Measurements from ENCODE around the gene TMEM192. TPM values are rescaled to one million over a fixed set of nuclear protein-coding genes. Genes with fewer than 3 reads are reported as not detected.
"Not testable (repeated sequence)": the region's sequence is repeated elsewhere in the genome, so short reads cannot be mapped to it uniquely, and the experiment has no call there.

The TMEM192 gene
- total RNA-seq, 1 experiment from 2014 or later = 31.6 TPM

DNA sequence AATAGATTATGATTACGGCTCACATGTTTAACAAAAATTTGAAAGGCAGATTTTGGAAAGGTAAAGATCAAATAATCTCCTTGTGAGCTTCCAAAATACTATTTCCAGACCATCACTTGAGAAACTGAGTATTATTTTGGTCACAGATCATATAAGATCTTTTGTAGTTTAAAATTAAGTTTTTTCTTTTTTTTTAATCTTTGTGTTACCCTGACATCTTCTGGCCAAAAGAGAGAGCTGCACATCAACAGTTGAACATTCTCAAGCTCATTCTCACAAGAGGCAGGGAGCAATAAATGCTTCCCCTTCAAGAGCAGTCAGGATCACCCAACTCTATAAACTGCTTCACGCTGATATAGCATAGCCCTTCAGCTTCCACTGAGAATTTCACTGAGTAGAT is 15.9 kb downstream of the TMEM192 start:
- Mint-ChIP-seq H3K27ac (ENCODE audit: low read depth, unreplicated experiment) (no peak overlapping the region), H3K4me3 (ENCODE audit: unreplicated experiment) (no peak overlapping the region), H3K27me3 (ENCODE audit: insufficient read depth, unreplicated experiment) (no peaks in the 10 kb centered on the region), H3K9me3 (ENCODE audit: unreplicated experiment) (no peaks in the 10 kb centered on the region), H3K4me1 (ENCODE audit: insufficient read depth, unreplicated experiment) (no peaks in the 10 kb centered on the region), H3K36me3 (ENCODE audit: insufficient read depth, unreplicated experiment) (peaks cover 92% of the 10 kb centered on the region)
- CTCF ChIA-PET = interaction anchor here (0.6 to 2.3 kb wide), 32 partner anchors 8 to 630 kb away, joined by 3 to 29 read pairs (median 4); no protein-coding TSS in a partner anchor
- POLR2A ChIA-PET = no interaction called here
- DNase-seq (ENCODE audit: unreplicated experiment) = peak; percentile 17
- peak; percentile 39 for TF ChIP-seq CTCF (IDR thresholded peaks at IDR 0.05; ENCODE audit: unreplicated experiment)
- intact Hi-C loops (cut with micrococcal nuclease) = loop anchor here (2.0 kb wide), 2 partner anchors 100 to 318 kb away; no protein-coding TSS in a partner anchor
- no TSS peak for BruUV-seq (replicated peaks)

GRCh38 chr4:165095291-165095690 is 17.4 kb downstream of the TMEM192 start:
- DNase-seq (ENCODE audit: unreplicated experiment) = peak; percentile 6
- CTCF ChIA-PET = interaction anchor here (0.6 to 1.9 kb wide), 5 partner anchors 32 to 1540 kb away, joined by 3 to 10 read pairs (median 3); no protein-coding TSS in a partner anchor
- BruUV-seq (replicated peaks) = no TSS peak
- H3K36me3 Mint-ChIP-seq (ENCODE audit: insufficient read depth, unreplicated experiment) = peaks cover 94% of the 10 kb centered on the region
- H3K4me3 Mint-ChIP-seq (ENCODE audit: unreplicated experiment) = no peak overlapping the region
- H3K27me3 Mint-ChIP-seq (ENCODE audit: insufficient read depth, unreplicated experiment) = no peaks in the 10 kb centered on the region
- TF ChIP-seq CTCF (IDR thresholded peaks at IDR 0.05; ENCODE audit: unreplicated experiment) = no peak
- H3K4me1 Mint-ChIP-seq (ENCODE audit: insufficient read depth, unreplicated experiment) = no peaks in the 10 kb centered on the region
- no peaks in the 10 kb centered on the region for H3K9me3 Mint-ChIP-seq (ENCODE audit: unreplicated experiment)
- intact Hi-C loops (cut with micrococcal nuclease) = no loop called here
- POLR2A ChIA-PET = interaction anchor here (1.0 kb wide), 1 partner anchor 16 kb away, joined by 3 read pairs; no protein-coding TSS in a partner anchor
- H3K27ac Mint-ChIP-seq (ENCODE audit: low read depth, unreplicated experiment) = no peak overlapping the region

DNA sequence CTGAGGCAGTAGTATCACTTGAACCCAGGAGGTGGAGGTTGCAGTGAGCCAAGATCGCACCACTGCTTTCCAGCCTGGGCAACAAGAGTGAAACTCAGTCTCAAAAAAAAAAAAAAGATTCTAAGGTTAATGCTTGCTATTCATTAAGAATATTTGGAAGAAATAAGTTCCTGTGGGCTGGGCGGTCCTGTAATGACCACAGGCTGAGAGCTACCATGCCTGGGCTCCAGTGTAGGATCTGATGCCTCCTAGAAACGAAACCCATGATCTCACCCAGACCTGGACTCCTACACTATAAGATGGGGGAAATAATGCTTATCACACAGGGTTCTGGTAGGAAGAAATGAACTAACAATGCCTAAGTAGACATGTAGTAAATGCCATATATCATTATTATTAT is 17.8 kb downstream of the TMEM192 start:
- Mint-ChIP-seq H3K27me3 (ENCODE audit: insufficient read depth, unreplicated experiment) (no peaks in the 10 kb centered on the region), H3K4me1 (ENCODE audit: insufficient read depth, unreplicated experiment) (no peaks in the 10 kb centered on the region), H3K27ac (ENCODE audit: low read depth, unreplicated experiment) (no peak overlapping the region), H3K4me3 (ENCODE audit: unreplicated experiment) (no peak overlapping the region), H3K9me3 (ENCODE audit: unreplicated experiment) (no peaks in the 10 kb centered on the region), H3K36me3 (ENCODE audit: insufficient read depth, unreplicated experiment) (peaks cover 94% of the 10 kb centered on the region)
- DNase-seq (ENCODE audit: unreplicated experiment) = no peak
- no TSS peak for BruUV-seq (replicated peaks)
- no peak for TF ChIP-seq CTCF (IDR thresholded peaks at IDR 0.05; ENCODE audit: unreplicated experiment)
- POLR2A ChIA-PET = interaction anchor here (1.0 kb wide), 1 partner anchor 16 kb away, joined by 3 read pairs; no protein-coding TSS in a partner anchor
- CTCF ChIA-PET = interaction anchor here (0.6 to 0.7 kb wide), 3 partner anchors 32 to 1539 kb away, joined by 3 to 4 read pairs (median 3); no protein-coding TSS in a partner anchor
- intact Hi-C loops (cut with micrococcal nuclease) = no loop called here

DNA sequence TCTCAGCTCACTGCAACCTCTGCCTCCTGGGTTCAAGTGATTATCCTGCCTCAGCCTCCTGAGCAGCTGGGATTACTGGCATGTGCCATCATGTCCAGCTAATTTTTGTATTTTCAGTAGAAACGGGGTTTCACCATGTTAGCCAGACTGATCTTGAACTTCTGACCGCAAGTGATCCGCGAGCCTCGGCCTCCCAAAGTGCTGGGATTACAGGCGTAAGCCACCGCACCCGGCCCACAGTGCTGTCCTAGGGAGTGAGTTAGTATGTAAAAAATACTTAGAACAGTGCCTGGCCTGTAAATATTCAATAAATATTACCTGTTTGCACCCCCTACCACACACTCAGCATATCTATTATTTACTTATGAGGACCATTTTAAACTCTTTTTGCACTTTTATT is 20.5 kb downstream of the TMEM192 start:
- H3K27ac Mint-ChIP-seq (ENCODE audit: low read depth, unreplicated experiment); BruUV-seq (replicated peaks); POLR2A ChIA-PET; H3K4me1 Mint-ChIP-seq (ENCODE audit: insufficient read depth, unreplicated experiment); H3K4me3 Mint-ChIP-seq (ENCODE audit: unreplicated experiment); DNase-seq (ENCODE audit: unreplicated experiment); intact Hi-C loops (cut with micrococcal nuclease); H3K9me3 Mint-ChIP-seq (ENCODE audit: unreplicated experiment); H3K27me3 Mint-ChIP-seq (ENCODE audit: insufficient read depth, unreplicated experiment): not testable (repeated sequence)
- H3K36me3 Mint-ChIP-seq (ENCODE audit: insufficient read depth, unreplicated experiment) = peaks cover 90% of the 10 kb centered on the region
- CTCF ChIA-PET = interaction anchor here (1.1 to 1.8 kb wide), 2 partner anchors 21 to 324 kb away, joined by 3 to 7 read pairs; partner anchors contain the start of gene TMEM192
